Stomach (tissue), 4 donors: ENCODE results near the gene KIRREL3.

Experiments
- EP300 ChIP-seq: sonication (generic); formaldehyde crosslinking; IDR thresholded peaks from one replicate; pipeline ENCODE4 v1.6.1; 2017; ENCODE audit warnings: antibody characterized with exemption
- POLR2A ChIP-seq, 4 donors: fragments of 450-650 bp; IDR thresholded peaks; one replicate each; pipeline ENCODE4 v1.6.1; 2016; ENCODE audit warnings: antibody characterized with exemption in 4 of 4, control low read depth in 2 of 4, mild to moderate bottlenecking in 1 of 4, moderate library complexity in 1 of 4
- POLR2AphosphoS5 ChIP-seq, 3 donors: sonication (generic); formaldehyde crosslinking; IDR thresholded peaks; one replicate each; pipeline ENCODE4 v1.6.1; 2016; ENCODE audit warnings: antibody characterized with exemption in 3 of 3
- TF ChIP-seq, protein P1 (sequence below), 7 experiments: fragments of 450-650 bp in 4 of 7; fragments of 200-600 bp in 3 of 7; sonication (generic) in 3 of 7; IDR thresholded peaks; one replicate each; pipeline ENCODE4 v1.5.1; 2016 to 2019; ENCODE audit warnings: antibody characterized with exemption in 7 of 7, control low read depth in 2 of 7, mild to moderate bottlenecking in 1 of 7

DNA sequence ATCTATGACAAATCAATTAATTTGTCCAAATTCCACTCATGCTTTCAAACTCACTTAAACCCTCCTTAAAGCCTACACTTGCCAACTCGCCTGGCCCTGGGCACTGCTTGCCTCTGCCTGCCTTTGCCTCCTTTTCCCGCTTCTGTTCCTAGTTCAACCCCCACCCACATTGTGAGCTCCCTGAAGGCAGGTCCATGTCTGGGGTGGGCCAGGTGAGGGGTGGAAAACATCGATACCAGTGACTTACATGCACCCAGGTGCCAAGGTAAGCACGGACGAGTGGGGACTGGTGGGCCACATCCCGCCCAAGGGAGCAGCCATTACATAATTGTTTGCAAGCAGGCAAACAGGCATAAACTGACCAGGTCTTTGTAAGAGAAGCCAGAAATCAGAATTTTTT is 498.9 kb downstream of the KIRREL3 start:
- TF ChIP-seq POLR2AphosphoS5 (IDR thresholded peaks at IDR 0.05), result no peak
- TF ChIP-seq, protein P1, sequence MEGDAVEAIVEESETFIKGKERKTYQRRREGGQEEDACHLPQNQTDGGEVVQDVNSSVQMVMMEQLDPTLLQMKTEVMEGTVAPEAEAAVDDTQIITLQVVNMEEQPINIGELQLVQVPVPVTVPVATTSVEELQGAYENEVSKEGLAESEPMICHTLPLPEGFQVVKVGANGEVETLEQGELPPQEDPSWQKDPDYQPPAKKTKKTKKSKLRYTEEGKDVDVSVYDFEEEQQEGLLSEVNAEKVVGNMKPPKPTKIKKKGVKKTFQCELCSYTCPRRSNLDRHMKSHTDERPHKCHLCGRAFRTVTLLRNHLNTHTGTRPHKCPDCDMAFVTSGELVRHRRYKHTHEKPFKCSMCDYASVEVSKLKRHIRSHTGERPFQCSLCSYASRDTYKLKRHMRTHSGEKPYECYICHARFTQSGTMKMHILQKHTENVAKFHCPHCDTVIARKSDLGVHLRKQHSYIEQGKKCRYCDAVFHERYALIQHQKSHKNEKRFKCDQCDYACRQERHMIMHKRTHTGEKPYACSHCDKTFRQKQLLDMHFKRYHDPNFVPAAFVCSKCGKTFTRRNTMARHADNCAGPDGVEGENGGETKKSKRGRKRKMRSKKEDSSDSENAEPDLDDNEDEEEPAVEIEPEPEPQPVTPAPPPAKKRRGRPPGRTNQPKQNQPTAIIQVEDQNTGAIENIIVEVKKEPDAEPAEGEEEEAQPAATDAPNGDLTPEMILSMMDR (IDR thresholded peaks at IDR 0.05), result no peak
- no peak for TF ChIP-seq POLR2A (IDR thresholded peaks at IDR 0.05)
- no peak for TF ChIP-seq EP300
